CD4-positive, alpha-beta T cell treated with Interleukin-15 for 4 hours (primary cell): Measurements from ENCODE around the gene PIPOX.

Experiments
- DNase-seq: peaks from one replicate; pipeline ENCODE4 v3.0.0-alpha.2; 2020; ENCODE audit warnings: low spot score

The PIPOX gene

DNA sequence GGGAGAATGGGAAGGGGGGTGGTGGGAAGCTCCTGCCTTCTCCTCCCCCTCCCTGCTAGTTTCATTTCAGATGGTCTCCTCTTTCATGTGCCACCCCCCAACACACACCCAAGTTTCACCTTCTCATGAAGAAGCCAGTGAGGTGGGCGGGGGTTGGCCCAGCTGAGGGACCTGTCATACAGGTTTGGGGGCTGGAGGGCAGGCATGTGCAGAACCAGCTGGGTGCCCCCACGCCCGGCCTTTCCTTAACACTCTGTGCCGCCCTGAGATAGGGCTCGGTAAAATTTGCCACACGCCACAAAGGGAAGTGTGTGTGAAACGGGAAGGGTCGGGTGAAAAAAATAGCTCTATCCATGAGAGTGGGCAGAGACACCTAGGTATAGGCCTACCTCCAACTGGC, 57.4 kb downstream of the PIPOX start:
- DNase-seq, result no peak

DNA sequence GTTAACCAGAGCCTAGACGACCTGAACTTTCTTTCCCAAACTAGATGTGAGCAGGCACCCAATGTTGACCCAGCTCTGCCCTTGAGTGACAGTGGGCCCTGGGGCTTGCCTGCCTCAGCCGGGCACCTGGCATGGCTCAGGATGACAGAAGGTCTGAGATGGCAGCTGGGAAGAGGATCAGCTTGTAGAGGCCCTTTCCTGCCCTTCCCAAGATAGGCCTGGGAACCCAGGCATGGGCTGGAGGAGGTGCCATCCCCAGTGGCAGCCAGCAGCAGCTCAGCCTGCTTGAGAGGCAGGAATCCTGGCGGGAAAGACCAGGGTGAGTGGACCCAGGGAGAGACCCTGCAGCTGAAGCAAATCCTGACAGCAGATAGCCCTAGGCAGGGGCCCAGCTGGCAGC, 59.1 kb downstream of the PIPOX start:
- no peak for DNase-seq

DNA sequence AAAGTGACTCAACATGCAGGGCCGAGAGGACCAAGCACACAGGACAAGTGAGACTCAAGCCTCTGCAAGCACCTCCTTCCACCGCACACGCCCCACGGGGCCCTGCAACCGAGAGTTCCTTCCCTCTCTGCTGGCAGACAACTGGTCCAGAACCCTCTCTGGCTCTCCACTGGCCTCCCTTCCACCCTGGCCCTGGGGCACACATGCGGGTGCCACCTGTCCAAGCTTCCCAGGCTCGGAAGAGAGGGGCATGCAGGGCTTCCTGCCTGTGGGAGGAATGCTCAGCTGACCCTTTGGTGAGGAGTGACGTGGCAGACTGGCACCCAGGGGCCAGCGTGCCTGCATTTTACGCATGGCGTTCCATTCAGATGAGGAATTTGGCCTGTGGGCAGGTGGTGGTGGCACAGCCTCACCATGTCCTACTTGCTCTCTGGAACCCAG, 59.8 kb downstream of the PIPOX start:
- no peak for DNase-seq

DNA sequence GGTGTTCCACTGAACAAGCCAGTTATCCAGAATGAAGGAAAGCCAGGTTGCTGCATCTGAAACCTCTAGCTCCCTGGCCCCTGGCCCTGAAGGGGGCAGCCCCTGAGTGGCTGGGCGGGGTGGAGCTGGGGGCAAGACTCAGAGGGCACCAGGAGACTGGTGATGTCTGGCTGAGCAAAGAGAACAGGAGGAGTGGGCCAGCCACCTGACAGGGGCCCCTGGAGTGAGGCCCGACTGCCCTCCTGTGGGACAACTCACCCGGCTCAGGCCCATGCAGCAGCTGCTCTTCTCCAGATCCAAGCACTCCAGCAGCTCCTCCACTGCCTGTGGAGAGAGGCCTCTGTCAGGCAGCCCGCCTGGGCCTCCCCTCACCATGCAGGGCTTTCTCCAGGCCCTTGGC, 60.4 kb downstream of the PIPOX start:
- DNase-seq, result no peak
